ENCODE results near the gene CDC42BPA.

DNA sequence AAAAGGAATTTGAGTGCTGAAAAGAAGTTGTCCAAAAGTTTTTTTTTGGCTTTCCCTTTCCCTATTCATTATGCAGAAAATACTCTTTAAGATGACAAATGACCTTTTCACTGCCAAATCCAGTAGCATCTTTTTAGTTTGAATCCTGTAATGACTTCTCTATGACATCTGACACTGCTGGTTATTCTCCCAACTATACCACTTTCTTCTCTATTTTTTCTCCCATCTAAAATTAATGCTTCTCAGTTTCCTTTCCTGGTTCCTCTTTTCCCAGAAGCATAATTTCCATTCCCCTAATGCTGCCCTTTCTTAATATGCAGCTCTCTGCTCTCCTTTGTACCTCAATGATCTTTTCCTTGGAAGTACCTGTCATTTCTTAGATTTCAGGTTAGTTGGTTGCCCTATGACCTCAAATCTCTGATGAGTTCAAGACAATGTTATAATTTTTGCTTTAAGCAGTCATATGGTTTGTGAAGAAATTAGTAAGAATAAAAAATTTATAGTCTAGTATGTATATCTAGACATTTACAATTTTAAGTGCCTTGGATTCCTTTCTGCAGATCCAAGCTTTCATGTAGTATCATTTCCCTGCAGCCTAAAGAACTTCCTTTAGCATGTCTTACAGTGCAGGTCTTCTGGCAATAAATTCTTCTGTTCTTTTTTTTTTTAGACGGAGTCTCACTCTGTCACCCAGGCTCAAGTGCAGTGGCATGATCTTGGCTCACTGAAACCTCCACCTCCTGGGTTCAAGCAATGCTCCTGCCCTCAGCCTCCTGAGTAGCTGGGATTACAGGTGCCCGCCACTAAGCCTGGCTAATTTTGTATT, 150.8 kb downstream of the CDC42BPA start:
- no peak for TF ChIP-seq EZH2 (IDR thresholded peaks at IDR 0.05; ENCODE audit: borderline replicate concordance, low read length)
- TF ChIP-seq, protein P1, sequence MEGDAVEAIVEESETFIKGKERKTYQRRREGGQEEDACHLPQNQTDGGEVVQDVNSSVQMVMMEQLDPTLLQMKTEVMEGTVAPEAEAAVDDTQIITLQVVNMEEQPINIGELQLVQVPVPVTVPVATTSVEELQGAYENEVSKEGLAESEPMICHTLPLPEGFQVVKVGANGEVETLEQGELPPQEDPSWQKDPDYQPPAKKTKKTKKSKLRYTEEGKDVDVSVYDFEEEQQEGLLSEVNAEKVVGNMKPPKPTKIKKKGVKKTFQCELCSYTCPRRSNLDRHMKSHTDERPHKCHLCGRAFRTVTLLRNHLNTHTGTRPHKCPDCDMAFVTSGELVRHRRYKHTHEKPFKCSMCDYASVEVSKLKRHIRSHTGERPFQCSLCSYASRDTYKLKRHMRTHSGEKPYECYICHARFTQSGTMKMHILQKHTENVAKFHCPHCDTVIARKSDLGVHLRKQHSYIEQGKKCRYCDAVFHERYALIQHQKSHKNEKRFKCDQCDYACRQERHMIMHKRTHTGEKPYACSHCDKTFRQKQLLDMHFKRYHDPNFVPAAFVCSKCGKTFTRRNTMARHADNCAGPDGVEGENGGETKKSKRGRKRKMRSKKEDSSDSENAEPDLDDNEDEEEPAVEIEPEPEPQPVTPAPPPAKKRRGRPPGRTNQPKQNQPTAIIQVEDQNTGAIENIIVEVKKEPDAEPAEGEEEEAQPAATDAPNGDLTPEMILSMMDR (conservative IDR thresholded peaks at IDR 0.05 in 1 of 2, IDR thresholded peaks at IDR 0.05 in 1 of 2; ENCODE audit: extremely low read depth in 1 of 2, insufficient read depth in 1 of 2, low read depth in 1 of 2, low read length in 2 of 2) = no peak

All from mammary epithelial cell (primary cell).